Activated CD8-positive, alpha-beta T cell treated with anti-CD3 and anti-CD28 coated beads for 36 hours (primary cell): ENCODE measurements around the gene SLCO2A1. TPM values are rescaled to one million over a fixed set of nuclear protein-coding genes. Genes with fewer than 3 reads are reported as not detected.

Experiments used
- ATAC-seq: fragments of 200-7000 bp; cut with Tn5 transposase; one replicate; pipeline ENCODE4 v1.10.0; 2021; ENCODE audit warnings: mild to moderate bottlenecking, moderate library complexity
- CTCF ChIA-PET: fragments of 350-600 bp; sonication (Branson Sonifier 250); formaldehyde crosslinking; loops from one replicate; lab custom pipeline; 2021; ENCODE audit warnings: antibody characterized with exemption; lab: Charles Lee
- POLR2A ChIA-PET: fragments of 350-600 bp; sonication (Branson Sonifier 250); formaldehyde crosslinking; loops from one replicate; lab custom pipeline; 2021; ENCODE audit warnings: antibody characterized with exemption; lab: Charles Lee
- DNase-seq: peaks from one replicate; pipeline ENCODE4 v3.0.0-alpha.2; 2020
- H3K27ac Mint-ChIP-seq: one replicate; pipeline ENCODE4 v1.8.0; 2021; ENCODE audit warnings: mild to moderate bottlenecking, mixed read lengths
- H3K27me3 Mint-ChIP-seq: one replicate; pipeline ENCODE4 v1.8.0; 2021; ENCODE audit warnings: mixed read lengths
- H3K36me3 Mint-ChIP-seq: one replicate; pipeline ENCODE4 v1.8.0; 2021; ENCODE audit warnings: low read depth, mixed read lengths
- H3K4me1 Mint-ChIP-seq: one replicate; pipeline ENCODE4 v1.8.0; 2021; ENCODE audit warnings: low read depth, mixed read lengths
- H3K4me3 Mint-ChIP-seq: one replicate; pipeline ENCODE4 v1.8.0; 2021; ENCODE audit warnings: mild to moderate bottlenecking, moderate library complexity, mixed read lengths
- H3K9me3 Mint-ChIP-seq: one replicate; pipeline ENCODE4 v1.8.0; 2021; ENCODE audit warnings: mixed read lengths
- intact Hi-C: fragments of 100-400 bp; cut with micrococcal nuclease; formaldehyde crosslinking; loops from one replicate; pipeline ENCODE4 v1.10.0; 2022
- total RNA-seq, 2 experiments: library from RNA; stranded (reverse); gene quantifications; one replicate each; pipeline ENCODE4 v1.2.3, GENCODE V29; 2021
- TF ChIP-seq, protein P1 (sequence below): fragments of 200-600 bp; IDR thresholded peaks from one replicate; pipeline ENCODE4 v1.8.0; 2022; ENCODE audit warnings: antibody characterized with exemption, mild to moderate bottlenecking

SLCO2A1 gene
- total RNA-seq, 2 experiments from 2014 or later = not detected

DNA sequence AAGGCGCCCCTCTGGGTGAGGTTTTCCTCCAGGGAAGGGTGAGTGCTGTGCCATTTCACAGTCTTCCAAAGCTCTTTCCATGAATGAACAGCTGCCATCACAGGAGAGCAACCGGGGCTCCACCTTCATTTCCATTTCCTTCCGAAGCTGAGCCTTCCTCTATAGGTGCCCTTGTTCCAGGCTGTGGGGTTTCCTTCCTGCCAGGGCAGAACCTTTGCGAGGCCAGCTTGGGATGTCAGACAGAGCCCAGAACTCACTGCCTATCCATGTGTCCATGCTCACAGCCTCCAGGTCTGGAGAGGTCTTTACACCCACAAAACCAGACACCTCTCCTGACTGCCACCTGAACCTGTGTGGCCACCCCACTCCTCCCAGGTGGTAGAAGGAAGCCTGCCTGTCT, 49.2 kb downstream of the SLCO2A1 start:
- ChIA-PET POLR2A (no interaction called here), CTCF (no interaction called here)
- no peaks in the 10 kb centered on the region for H3K9me3 Mint-ChIP-seq
- no peak overlapping the region for H3K27ac Mint-ChIP-seq
- H3K4me1 Mint-ChIP-seq = no peaks in the 10 kb centered on the region
- intact Hi-C loops = no loop called here
- H3K27me3 Mint-ChIP-seq = no peaks in the 10 kb centered on the region
- TF ChIP-seq, protein P1, sequence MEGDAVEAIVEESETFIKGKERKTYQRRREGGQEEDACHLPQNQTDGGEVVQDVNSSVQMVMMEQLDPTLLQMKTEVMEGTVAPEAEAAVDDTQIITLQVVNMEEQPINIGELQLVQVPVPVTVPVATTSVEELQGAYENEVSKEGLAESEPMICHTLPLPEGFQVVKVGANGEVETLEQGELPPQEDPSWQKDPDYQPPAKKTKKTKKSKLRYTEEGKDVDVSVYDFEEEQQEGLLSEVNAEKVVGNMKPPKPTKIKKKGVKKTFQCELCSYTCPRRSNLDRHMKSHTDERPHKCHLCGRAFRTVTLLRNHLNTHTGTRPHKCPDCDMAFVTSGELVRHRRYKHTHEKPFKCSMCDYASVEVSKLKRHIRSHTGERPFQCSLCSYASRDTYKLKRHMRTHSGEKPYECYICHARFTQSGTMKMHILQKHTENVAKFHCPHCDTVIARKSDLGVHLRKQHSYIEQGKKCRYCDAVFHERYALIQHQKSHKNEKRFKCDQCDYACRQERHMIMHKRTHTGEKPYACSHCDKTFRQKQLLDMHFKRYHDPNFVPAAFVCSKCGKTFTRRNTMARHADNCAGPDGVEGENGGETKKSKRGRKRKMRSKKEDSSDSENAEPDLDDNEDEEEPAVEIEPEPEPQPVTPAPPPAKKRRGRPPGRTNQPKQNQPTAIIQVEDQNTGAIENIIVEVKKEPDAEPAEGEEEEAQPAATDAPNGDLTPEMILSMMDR = no peak
- H3K4me3 Mint-ChIP-seq = no peak overlapping the region
- no peaks in the 10 kb centered on the region for H3K36me3 Mint-ChIP-seq
- DNase-seq (no peak), ATAC-seq (no peak)

DNA sequence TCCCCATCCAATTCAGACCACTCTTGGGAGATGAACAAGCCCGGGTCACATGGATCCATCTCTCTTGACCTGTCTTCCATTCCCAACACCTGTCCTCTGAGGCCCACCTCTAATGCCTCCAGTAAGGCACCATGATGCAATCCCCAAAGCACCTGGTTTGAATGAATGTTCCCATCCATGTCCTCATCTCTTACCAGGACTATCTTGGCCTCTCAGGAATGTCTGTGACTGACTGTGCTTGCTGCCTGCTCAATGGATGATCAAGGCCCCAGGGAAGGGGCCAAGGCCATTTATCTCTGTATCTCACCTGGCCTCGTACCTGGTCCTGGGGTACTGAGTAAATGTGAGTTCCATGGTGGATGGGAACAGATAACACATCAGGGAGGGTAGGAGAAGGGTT, 49.7 kb downstream of the SLCO2A1 start:
- intact Hi-C loops = no loop called here

DNA sequence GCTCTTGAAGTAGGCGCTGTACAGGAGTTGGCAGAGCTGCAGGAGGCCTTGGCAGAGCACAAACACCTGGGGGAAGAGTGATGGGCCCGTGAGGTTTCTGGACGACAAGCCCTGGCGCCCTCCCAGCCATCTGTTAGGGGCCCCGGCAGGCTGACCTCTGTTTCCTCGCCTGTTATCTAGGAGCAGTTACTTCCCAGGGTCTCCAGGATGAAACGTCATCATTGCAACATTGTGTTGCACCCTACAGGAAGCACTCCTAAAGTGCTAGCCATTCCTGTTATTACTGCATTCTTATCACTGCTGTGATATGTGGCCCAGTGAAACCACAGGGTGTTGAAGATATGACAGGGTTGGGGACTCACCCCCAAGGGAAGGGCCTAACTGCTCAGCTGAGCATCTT, 50.2 kb downstream of the SLCO2A1 start:
- Mint-ChIP-seq H3K4me3 (no peak overlapping the region), H3K4me1 (no peaks in the 10 kb centered on the region), H3K36me3 (no peaks in the 10 kb centered on the region), H3K27ac (no peak overlapping the region), H3K27me3 (peaks cover 3% of the 10 kb centered on the region), H3K9me3 (no peaks in the 10 kb centered on the region)
- ChIA-PET POLR2A (no interaction called here), CTCF (no interaction called here)
- TF ChIP-seq, protein P1 = no peak
- DNase-seq = no peak
- no peak for ATAC-seq
- intact Hi-C loops = no loop called here

More for the DNA sequence above, 49.7 kb downstream of the SLCO2A1 start:
- H3K27ac Mint-ChIP-seq = no peak overlapping the region
- ATAC-seq (no peak), DNase-seq (no peak)
- no peak overlapping the region for H3K4me3 Mint-ChIP-seq
- ChIA-PET POLR2A (no interaction called here), CTCF (no interaction called here)
- TF ChIP-seq, protein P1 = no peak
- no peaks in the 10 kb centered on the region for H3K4me1 Mint-ChIP-seq
- H3K36me3 Mint-ChIP-seq = no peaks in the 10 kb centered on the region
- H3K27me3 Mint-ChIP-seq = peaks cover 2% of the 10 kb centered on the region
- no peaks in the 10 kb centered on the region for H3K9me3 Mint-ChIP-seq

DNA sequence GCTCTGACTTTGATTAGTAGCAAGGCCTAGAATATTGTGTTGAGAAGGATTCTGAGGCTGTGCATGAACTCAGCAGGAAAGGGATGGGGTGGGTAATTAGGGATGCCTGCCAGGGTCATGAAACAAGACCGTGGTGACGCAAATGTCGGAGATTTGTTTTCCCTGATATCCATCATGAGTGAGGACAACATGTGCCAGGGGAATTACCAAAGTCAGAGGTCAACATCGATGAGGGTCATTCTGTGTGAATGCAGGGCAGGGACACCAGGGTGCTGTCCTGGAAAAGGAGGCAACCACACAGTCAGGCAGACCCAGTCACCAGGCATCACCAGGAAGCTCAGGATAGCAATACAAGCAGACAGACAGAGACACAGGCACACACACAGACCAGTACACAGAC, 52.2 kb downstream of the SLCO2A1 start:
- no peaks in the 10 kb centered on the region for H3K36me3 Mint-ChIP-seq
- ChIA-PET POLR2A (no interaction called here), CTCF (no interaction called here)
- peaks cover 3% of the 10 kb centered on the region for H3K27me3 Mint-ChIP-seq
- TF ChIP-seq, protein P1 = no peak
- H3K9me3 Mint-ChIP-seq = no peaks in the 10 kb centered on the region
- intact Hi-C loops = no loop called here
- DNase-seq (no peak), ATAC-seq (no peak)
- H3K27ac Mint-ChIP-seq = no peak overlapping the region
- H3K4me1 Mint-ChIP-seq = no peaks in the 10 kb centered on the region
- H3K4me3 Mint-ChIP-seq = no peak overlapping the region

DNA sequence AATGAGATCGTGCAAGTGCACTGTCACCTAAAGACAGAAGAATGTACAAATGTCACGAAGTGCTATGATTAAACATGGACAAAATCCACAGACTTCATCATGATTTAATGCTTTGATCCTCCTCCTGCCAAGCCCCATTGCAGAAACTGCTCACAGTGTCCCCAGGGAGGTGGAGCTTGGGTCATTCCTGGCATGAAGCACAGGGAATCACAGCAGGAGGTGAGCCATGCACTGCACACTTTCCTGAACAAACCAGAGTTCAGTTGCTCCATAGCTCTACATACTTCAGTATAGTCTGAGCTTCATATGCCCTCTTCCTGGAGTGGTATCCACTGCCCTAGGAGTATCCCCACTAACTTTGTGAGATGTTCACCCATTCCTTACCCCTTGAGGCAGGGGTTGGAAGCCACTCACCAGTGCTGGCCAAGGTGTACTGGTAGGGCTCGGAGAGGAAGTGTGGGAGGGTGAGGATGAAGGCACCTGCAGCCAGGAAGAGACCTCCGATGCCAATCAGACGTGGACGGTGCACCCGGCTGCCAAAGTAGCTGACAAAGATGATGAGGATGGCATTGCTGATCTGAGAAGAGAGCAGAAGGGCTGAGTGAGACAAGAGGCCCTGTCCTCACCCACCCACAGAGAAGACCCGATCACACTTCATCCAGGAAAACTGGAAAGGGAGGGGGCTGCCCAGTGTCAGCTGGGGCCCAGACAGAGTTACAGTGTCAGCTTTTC, 56.3 kb downstream of the SLCO2A1 start:
- DNase-seq (no peak), ATAC-seq (no peak)
- Mint-ChIP-seq H3K27me3 (peaks cover 3% of the 10 kb centered on the region), H3K4me3 (no peak overlapping the region), H3K4me1 (no peaks in the 10 kb centered on the region), H3K36me3 (no peaks in the 10 kb centered on the region), H3K9me3 (peaks cover 3% of the 10 kb centered on the region), H3K27ac (no peak overlapping the region)
- ChIA-PET CTCF (no interaction called here), POLR2A (no interaction called here)
- intact Hi-C loops = no loop called here
- TF ChIP-seq, protein P1 = no peak
